ENCODE data around the gene CAP1.
"Not testable (repeated sequence)": the region's sequence is repeated elsewhere in the genome, so short reads cannot be mapped to it uniquely, and the experiment has no call there.

The CAP1 gene

DNA sequence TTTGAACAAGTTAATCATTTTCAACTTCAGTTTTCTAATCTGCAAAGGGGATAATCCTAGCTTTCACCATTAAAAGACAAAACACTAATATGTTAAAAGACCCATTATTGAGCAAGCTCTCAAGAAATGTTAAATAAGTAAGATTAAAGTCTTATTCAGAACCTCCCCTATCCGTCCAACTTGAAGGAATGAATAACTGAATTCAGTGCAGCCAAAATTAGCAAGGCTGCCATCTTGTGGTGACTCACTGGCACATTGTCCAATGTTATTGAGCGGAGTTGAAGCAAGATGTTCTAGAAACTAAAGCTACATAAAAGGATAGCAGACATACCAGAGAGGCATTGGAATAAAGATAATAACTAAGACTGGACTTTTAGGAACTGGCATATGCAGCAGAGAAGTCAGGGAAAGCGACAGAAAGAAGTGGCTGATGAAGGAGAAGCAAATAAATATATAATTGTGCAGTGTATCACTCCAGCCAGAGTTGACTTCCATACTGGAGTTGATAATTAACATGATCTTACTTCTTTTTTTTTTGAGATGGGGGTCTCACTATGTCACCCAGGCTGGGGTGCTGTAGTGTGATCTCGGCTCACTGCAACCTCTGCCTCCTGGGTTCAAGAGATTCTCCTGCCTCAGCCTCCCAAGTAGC, 8.2 kb upstream of the CAP1 start:
- DNase-seq, result peak; percentile 49

DNA sequence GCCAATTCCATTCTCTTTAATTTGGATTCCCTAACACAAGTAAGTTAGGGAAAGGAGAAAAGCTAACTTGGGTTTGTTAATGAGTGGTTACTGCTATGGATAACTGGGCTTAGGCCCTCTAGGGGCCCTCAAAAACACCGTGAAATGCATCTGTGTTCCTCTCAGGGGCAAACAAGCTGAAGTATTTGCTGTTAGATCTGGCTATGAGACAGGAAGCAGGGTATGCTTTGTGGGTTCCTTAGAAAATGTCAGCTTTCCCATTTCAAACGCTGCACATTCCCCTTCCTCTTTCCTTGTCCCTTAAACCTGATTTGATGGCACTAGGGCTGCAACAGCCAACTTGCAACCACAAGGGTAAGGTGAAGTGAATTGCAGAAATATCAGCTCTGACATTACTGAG, 5.7 kb upstream of the CAP1 start:
- DNase-seq, result no peak

DNA sequence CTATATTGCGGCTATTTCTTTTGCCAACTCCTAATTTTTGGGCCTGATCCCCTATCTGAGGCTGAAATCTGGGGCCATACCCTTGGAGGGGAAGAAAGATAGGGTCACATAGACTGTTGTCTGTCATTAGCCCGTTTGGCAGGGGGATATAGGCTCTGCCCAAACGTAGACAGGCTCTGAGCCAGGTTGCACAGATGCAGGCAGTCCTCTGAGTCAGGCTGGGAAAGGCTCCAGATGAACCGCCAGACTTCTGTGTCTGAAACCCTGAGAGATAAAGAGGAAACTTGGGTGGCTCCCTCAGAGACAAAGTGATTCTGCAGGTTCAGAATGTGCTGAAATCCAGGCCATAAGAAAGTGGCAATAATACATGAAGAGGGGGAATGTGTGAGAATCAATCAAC, 4.0 kb upstream of the CAP1 start:
- peak; percentile 53 for DNase-seq

DNA sequence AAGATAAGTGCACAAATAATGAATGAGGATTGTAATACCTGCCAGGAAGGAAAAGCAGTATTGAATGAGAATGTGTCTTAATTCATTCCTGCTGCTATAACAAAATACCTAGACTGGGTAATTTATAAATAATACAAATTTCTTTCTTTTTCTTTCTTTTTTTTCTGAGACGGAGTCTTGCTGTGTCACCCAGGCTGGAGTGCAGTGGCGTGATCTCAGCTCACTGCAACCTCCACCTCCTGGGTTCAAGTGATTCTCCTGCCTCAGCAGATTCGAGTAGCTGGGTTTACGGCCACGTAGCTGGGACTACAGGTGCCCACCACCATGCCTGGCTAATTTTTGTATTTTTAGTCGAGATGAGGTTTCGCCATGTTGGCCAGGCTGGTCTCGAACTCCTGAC, 3.3 kb upstream of the CAP1 start:
- DNase-seq, result not testable (repeated sequence)

DNA sequence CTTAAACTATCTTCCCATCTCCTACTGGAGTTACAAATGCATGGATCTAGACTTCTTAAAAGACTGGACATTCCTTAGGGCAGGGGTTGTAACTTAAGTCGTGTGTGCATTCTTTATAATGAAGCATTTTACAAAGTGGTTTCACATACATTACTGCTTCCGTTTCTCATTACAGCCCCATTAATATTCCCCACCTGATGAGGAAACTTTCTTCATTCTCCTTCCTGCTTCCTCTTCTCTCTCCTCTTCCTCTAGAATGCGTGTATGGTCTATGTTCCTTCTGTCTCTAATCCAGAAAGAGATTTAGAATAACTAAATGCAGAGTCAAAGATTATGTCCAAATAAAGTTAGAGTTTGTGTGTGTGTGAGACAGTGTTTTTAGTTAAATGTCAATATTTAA, 1.8 kb upstream of the CAP1 start:
- DNase-seq, result no peak

DNA sequence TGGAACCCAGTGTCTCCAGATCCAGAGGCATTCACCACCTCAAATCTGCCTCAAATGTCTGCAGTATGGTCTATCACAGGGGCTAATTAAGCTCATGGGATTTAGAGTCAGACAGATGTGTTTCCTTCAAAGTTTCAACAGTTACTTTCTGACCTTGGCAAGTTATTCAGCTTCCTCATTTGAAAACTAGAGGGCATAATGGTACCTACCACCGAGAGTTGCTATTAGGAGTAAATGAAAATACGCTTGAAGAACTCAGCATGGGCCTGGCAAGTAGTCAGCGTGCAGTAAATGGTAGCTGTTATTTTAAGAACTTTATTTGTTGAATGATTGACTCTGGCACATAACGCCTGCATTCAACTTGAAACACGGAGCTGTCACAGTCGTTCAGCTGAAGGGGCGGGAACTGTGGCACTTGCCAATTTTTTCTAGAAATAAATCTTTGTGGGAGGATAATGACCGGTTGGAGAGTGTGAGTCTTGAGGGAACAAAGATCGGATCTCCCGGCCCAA, 1.2 kb upstream of the CAP1 start:
- peak; percentile 35 for DNase-seq

DNA sequence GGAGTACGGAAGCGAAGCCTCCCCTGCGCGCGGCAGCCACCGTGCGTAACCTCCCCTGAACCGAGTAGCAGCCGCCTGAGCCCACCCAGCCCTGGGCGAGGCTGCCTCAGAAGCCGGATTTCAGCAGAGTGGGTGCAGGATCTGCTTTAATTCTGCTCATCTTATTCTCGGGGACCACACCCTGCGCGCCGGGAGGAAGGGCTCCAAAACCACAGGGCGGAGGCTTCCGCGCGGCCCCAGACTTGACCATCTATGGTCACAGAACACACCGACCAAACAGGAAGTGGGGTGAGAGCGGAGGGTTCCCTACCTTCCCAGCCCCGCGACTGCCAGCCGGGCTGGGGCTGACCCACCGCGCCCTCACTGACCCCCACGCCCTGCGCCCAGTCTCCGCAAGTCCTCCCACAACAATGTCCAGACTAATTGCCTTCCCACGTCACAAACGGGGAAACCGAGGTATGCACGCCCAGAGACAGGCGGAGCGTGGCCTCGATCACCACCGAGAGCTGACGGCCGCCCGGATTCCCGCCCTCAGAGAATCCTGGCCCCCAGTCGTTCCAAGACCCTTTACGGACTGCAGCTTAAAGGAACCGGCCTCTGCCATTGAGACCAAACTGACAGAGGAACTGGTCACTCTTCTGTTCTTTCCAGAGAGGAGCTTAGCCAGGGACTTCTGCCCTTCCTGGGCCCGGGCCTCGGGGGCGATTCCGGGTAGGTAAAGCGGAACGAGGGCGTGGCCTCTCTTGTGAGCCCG, 595 bp upstream of the CAP1 start:
- no peak for DNase-seq

DNA sequence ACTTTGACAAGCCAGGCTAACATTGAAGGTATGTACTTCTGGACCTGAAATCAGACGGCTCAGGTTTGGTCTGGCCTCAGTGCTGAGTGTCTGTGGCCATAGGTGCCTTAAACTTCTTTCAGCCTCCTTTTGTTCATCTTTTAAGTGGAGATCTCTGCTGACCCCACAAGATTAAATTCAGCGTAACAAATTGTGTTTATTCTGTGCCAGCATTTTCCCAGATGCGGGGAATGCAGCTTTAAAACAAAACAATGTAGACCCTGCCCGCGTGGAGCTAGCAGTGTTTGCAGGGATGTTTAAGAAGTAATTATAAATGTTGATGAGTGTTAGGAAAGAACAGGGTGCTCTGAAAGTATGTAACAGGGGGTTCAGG, 923 bp downstream of the CAP1 start:
- no peak for DNase-seq

DNA sequence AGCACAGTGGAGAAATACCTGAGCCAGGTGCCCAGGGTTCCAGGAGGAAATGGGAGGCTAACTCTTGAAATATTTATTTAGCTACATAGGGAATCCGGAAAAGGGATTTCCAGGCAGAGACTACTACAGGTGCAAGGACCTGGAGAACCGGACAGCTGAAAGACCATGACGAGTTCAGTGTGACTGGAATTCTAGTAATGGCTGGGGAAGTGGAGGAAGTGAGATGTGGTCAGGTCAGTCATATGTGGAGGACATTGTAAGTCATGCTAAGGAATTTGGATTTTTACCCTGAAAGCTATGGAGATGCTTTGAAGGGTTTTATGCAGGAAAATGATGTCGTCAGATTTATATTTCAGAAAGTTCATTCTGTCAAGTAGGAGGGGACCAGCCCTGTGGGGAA, 1.8 kb downstream of the CAP1 start:
- no peak for DNase-seq

DNA sequence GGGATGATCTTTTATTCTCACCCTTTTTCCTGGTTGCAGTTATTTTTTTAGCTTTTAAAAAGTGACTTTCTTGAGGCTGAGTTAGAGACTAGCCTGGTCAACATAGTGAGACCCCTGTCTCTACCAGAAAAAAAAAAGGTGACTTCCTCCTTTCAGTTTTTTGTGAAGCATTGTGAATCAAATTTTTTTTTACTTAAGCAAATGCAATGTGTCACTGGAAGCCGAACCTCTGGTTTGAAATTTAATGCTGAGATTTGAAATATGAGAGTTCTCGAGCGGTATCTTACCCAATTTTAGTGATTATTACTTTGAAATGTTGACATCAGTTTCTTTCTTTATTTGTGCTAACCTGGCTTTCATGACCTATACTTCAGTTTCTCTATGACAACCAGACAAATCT, 3.6 kb downstream of the CAP1 start:
- DNase-seq, result no peak

DNA sequence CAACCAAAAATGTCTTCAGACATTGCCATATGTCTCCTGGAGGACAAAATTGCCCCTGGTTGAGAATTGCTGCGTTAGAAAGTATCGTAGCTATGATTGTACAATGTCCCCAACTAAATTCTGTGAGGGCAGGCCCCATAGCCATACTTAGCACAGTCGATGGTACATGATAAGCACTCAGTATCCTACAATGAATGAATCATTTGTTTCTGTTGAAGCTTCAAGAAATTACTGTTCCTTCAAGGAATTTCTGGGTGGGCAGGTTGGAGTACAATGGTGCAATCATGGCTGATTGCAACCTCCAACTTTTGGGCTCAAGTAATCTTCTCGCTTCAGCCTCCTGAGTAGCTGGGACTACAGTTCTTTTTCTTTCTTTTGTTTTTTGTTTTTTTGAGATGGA, 4.7 kb downstream of the CAP1 start:
- no peak for DNase-seq

DNA sequence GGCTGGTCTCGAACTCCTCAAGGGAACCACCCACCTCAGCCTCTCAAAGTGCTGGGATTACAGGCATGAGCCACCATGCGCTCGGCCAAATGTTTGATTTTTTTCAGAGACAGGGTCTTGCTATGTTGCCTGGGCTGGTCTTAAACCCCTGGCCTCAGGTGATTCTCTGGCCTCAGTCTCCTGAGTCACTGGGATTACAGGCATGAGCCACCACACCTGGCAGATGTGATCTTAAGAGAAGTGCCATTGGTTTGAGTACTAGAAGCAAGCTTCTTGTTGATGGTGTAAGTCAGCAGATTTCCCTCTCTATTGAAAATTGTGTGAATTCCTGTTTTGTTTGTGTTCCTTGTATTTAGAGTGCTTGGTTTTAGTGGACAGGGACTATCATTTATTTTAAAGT, 5.2 kb downstream of the CAP1 start:
- DNase-seq, result no peak

DNA sequence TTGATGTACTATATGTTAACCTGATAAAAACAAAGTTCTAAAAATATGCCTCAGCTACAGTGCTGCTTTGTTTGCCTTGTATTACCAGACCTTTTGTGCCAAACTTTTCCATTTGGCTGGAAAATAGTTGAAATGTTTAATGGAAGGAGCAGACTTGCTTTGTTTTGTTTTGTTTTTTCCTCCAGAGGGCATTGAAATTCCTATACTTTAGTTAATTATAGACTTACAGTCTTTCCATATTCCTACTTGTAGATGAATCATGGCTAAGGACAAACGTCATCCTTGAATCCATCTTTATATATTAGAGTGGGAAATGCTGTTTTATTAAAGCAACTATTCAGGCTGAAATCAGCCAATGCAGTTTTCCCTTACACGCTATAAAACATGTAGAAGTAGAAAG, 6.7 kb downstream of the CAP1 start:
- no peak for DNase-seq

DNA sequence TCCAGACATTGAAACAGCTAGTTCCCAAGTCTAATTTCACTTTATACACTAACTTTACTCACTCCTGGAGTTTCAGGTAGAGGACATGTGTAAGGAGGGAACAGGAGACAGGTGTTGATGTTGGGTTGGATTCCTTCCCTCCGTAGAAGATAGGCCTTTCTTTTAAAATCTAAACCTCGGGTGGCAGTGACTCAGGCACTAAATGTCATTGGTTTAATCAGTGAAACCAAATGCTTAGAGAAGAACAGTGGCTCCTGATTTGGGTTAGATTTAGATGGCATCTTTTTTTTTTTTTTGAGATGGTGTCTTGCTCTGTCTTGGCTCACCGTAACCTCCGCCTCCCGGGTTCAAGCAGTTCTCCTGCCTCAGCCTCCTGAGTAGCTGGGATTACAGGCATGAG, 7.2 kb downstream of the CAP1 start:
- no peak for DNase-seq

DNA sequence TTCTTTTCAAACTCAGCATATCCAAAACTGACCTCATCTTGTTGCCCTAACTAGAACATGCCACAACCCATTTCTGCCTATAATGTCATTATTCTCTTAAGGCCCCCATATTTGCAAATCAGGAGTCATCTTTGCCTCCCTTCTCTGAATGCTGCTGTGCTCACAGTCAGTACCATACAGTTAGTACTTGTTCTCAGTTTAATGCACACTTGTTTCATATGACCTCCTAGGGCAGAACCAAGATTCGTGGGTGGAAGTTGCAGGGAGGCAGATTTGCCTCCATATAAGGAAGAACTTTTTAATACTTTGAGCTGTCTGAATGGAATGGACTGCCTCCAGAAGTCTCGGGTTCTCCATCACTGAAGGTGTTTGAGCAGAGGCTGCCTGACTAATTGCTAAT, 9.2 kb downstream of the CAP1 start:
- DNase-seq, result no peak

DNA sequence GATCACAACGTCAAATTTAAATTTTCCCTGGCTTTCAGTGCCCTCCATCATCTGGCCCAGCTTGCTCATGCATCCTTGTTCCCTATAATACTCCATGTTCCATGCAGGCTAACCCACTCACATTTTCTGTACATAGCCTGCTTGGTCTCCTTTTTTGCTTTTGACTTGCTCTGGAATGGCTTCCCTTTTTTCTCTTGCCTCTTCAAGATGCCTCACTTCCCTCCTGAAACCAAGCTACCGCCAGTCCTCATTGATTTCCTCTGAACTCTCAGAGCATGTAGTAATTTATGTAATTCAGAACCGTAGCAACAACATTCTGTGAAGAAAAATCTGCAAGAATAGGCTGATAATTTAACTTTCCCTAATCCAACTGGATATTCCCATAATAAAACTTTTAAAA, 10.3 kb downstream of the CAP1 start:
- DNase-seq, result no peak

DNA sequence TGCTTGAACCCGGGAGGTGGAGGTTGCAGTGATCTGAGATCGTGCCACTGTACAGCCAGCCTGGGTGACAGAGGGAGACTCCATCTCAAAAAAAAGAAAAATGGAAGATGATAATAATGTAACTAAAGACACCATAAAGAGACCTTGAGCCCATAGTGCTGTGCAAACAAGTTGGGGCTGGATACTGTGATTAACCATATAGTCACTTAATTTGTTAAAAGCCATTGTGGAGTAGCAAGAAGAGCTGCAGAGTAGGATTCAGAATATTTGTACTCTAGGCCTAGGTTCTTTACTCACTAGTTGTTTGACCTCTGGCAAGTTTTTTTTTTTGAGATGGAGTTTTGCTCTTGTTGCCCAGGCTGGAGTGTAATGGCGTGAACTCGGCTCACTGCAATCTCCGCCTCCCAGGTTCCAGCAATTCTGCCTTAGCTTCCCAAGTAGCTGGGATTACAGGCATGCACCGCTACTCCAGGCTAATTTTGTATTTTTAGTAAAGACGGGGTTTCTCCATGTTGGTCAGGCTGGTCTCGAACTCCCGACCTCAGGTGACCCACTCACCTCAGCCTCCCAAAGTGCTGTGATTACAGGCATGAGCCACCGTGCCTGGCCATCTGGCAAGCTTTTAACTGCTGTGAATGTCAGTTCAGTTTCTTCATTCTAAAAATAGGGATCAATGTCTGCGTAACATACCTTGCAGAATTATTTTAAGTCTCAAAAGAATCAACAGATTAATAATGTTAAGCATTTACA, 12.8 kb downstream of the CAP1 start:
- DNase-seq, result no peak

DNA sequence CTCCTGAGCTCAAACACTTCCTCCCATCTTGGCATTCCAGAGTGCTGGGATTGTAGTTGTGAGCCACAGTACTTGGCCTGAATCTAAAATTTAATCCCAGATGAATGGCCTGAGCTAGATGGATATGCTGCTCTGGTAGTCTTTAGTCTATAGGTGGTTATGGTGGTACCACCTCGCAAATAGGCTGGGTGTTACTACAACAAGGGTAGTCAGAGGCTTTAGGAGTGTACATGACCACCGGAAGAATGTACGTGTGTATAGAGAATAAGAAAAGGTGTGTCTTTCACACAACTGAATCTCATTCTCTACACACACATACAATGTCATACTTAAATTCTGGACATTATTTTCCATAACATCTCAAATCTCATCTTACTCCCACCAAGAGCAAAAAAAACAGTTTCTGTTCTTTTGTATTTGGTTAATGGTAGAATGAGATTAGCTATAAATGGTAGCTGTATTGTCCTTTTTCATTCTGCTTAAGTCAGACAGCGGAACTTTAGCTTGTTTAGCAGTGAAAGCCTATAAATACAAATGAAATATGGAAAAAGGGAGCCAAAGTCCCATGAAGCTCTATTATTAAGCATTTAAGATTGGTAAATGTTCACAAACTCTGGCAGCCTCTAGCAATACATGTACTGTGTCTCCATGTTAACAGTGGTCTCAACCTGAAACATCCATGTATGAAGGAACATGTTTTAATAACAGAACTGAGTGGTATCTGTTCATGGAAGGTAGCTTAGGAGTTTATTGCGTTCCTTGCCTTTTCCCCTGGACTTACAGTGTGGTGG, 16.2 kb downstream of the CAP1 start:
- no peak for DNase-seq

DNA sequence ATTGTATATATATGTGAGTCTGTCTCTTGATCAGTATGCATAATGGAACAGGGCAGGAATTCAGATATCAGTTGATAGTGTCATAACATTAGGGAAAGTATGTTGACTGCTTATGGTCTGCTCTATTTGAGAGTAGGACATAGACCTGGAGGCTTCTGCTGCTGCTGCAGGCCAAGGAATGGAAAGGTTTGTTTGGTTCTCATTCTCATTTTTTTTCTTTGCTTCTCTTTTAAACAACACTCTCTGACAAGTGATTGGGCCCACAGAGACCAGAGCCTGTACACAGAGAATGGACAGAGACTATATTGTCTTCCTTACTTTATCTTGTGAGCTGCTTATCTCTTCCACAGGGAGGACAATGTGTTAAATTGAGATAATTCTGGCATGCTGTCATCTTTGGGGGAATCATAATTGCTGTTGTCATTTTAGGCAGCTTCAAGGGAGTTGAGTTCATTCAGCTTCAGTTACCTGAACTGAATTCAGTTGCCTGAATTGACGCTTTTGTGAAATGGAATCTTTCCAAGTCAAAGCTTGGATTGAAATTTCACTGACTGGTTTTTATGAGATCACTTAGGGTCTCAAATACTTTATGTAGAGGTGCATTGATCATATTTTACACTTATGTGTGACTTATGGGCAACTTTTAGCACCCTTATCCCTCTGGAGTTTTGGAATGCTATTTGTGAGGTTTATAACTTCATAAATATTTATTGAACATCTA, 16.9 kb downstream of the CAP1 start:
- no peak for DNase-seq

DNA sequence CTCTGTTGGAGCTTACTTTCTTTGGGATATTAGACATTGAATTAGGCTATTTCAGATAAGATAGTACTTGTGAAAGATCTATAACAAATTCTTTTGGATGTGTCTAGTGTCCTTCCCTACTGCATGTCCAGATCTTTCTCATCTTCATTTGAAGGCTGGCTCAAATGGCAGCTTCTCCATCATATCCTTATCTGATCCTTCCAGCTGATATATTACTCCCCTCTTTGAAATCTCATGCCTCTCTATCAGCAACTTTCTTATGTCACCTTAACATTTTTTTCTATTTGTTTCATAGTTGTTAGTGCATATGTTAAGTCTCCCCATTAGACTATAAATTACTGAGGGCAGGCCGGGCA, 17.5 kb downstream of the CAP1 start:
- DNase-seq, result no peak

DNA sequence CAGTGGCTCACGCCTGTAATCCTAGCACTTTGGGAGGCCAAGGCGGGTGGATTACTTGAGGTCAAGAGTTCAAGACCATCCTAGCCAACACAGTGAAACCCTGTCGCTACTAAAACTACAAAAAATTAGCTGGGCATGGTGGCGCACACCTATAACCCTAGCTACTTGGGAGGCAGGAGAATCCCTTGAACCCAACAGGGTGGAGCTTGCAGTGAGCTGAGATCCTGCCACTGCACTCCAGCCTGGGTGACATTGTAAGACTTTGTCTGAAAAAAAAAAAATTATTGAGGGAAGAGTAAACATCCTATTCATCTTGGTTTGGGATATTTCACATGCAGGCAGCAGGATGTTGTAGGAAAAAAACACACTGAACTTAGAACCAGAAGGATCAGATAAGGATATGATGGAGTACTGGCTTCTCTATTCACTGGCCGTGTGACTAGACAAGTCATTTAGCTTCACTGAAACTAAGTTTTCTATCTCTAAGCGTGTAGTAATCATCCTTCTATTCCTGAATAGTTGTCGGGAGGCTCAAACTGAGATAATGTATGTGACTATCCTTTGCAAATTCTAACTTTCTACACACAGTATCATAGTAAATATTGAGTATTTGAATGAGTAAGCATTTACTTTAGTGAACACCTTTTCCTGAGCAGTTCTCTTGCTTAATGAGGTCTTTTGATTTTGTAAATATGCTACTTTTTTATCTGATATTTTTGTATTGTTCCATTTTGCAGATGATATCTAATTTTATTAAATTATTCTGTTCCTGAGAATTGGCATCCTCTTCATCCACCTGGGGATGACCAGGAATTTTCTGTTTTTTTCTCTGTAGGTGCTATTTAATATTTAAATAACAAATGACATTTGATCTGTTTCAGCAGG, 18.2 kb downstream of the CAP1 start:
- no peak for DNase-seq

Measured in NCI-H1694 treated with DMSO at 0.1 percent for 48 hours (cell line).